Activated CD8-positive, alpha-beta T cell treated with anti-CD3 and anti-CD28 coated beads for 36 hours (primary cell): ENCODE results near the gene YIPF5. TPM values are rescaled to one million over a fixed set of nuclear protein-coding genes. Genes with fewer than 3 reads are reported as not detected.
A peak's percentile ranks its signal among the peaks of the same experiment; 100 is the strongest.

Source experiments
- ATAC-seq: fragments of 200-7000 bp; cut with Tn5 transposase; one replicate; pipeline ENCODE4 v1.10.0; 2021; ENCODE audit warnings: mild to moderate bottlenecking, moderate library complexity
- CTCF ChIA-PET: fragments of 350-600 bp; sonication (Branson Sonifier 250); formaldehyde crosslinking; loops from one replicate; lab custom pipeline; 2021; ENCODE audit warnings: antibody characterized with exemption; lab: Charles Lee
- POLR2A ChIA-PET: fragments of 350-600 bp; sonication (Branson Sonifier 250); formaldehyde crosslinking; loops from one replicate; lab custom pipeline; 2021; ENCODE audit warnings: antibody characterized with exemption; lab: Charles Lee
- DNase-seq: peaks from one replicate; pipeline ENCODE4 v3.0.0-alpha.2; 2020
- H3K27ac Mint-ChIP-seq: one replicate; pipeline ENCODE4 v1.8.0; 2021; ENCODE audit warnings: mild to moderate bottlenecking, mixed read lengths
- H3K27me3 Mint-ChIP-seq: one replicate; pipeline ENCODE4 v1.8.0; 2021; ENCODE audit warnings: mixed read lengths
- H3K36me3 Mint-ChIP-seq: one replicate; pipeline ENCODE4 v1.8.0; 2021; ENCODE audit warnings: low read depth, mixed read lengths
- H3K4me1 Mint-ChIP-seq: one replicate; pipeline ENCODE4 v1.8.0; 2021; ENCODE audit warnings: low read depth, mixed read lengths
- H3K4me3 Mint-ChIP-seq: one replicate; pipeline ENCODE4 v1.8.0; 2021; ENCODE audit warnings: mild to moderate bottlenecking, moderate library complexity, mixed read lengths
- H3K9me3 Mint-ChIP-seq: one replicate; pipeline ENCODE4 v1.8.0; 2021; ENCODE audit warnings: mixed read lengths
- CTCF ChIP-seq: fragments of 200-600 bp; IDR thresholded peaks from one replicate; pipeline ENCODE4 v1.8.0; 2022; ENCODE audit warnings: antibody characterized with exemption, mild to moderate bottlenecking
- intact Hi-C: fragments of 100-400 bp; cut with micrococcal nuclease; formaldehyde crosslinking; loops from one replicate; pipeline ENCODE4 v1.10.0; 2022
- total RNA-seq, 2 experiments: library from RNA; stranded (reverse); gene quantifications; one replicate each; pipeline ENCODE4 v1.2.3, GENCODE V29; 2021

YIPF5 gene
- total RNA-seq, 2 experiments from 2014 or later = 38.5 to 39.7 TPM

GRCh38 chr5:144177548-144177947, 7.1 kb upstream of the YIPF5 start:
- intact Hi-C loops = no loop called here
- no peak overlapping the region for H3K27ac Mint-ChIP-seq
- H3K36me3 Mint-ChIP-seq = no peaks in the 10 kb centered on the region
- ChIA-PET CTCF (no interaction called here), POLR2A (interaction anchor here (0.9 kb wide), 1 partner anchor 14 kb away, joined by 3 read pairs; no protein-coding TSS in a partner anchor)
- no peaks in the 10 kb centered on the region for H3K27me3 Mint-ChIP-seq
- ATAC-seq (peak; percentile 69), DNase-seq (no peak)
- no peak for TF ChIP-seq CTCF
- H3K4me3 Mint-ChIP-seq = no peak overlapping the region
- H3K9me3 Mint-ChIP-seq = no peaks in the 10 kb centered on the region
- peaks cover 9% of the 10 kb centered on the region for H3K4me1 Mint-ChIP-seq

DNA sequence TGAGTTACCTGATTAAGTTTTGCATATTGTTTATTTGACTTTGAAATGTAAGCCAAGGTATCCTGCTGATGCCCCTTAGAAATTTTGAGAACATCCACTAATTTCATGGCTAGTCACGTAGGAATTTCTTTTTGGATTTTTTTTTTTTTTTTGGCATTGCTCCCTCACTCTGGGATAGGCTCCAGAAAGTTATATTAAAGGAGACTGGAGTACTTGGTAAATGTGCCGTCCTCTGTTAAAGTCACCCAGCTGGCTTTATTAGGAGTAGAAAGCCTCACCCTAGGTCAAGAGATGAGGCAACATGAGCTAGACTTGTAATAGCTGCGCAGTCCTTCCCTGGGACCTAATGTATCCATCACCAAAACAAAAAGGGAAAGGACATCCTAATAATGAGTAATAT, 3.3 kb upstream of the YIPF5 start:
- Mint-ChIP-seq H3K9me3 (no peaks in the 10 kb centered on the region), H3K36me3 (peaks cover 3% of the 10 kb centered on the region), H3K27me3 (no peaks in the 10 kb centered on the region), H3K27ac (no peak overlapping the region), H3K4me1 (peaks cover 27% of the 10 kb centered on the region), H3K4me3 (no peak overlapping the region)
- DNase-seq = no peak
- intact Hi-C loops = no loop called here
- CTCF ChIA-PET = interaction anchor here (0.9 to 2.1 kb wide), 2 partner anchors 10 to 12 kb away, joined by 3 to 8 read pairs; no protein-coding TSS in a partner anchor
- POLR2A ChIA-PET = interaction anchor here (0.6 kb wide), 1 partner anchor 15 kb away, joined by 3 read pairs; no protein-coding TSS in a partner anchor
- ATAC-seq = no peak
- no peak for TF ChIP-seq CTCF

- Mint-ChIP-seq H3K4me3 (peak overlapping the region; percentile 88), H3K27me3 (no peaks in the 10 kb centered on the region), H3K9me3 (no peaks in the 10 kb centered on the region), H3K4me1 (peaks cover 40% of the 10 kb centered on the region), H3K27ac (peak overlapping the region; percentile 79), H3K36me3 (peaks cover 20% of the 10 kb centered on the region)
- DNase-seq (peak; percentile 14), ATAC-seq (no peak)
- ChIA-PET CTCF (interaction anchor here (1.7 to 3.8 kb wide), 2 partner anchors 17 to 22 kb away, joined by 9 to 29 read pairs; no protein-coding TSS in a partner anchor), POLR2A (interaction anchor here (0.9 to 2.5 kb wide), 6 partner anchors 9 to 23 kb away, joined by 3 to 19 read pairs (median 5); no protein-coding TSS in a partner anchor)
- intact Hi-C loops = loop anchor here (2.0 kb wide), 1 partner anchor 19 kb away; no protein-coding TSS in a partner anchor
- TF ChIP-seq CTCF = no peak
Observed at GRCh38 chr5:144169904-144170275, 569 bp downstream of the YIPF5 start.

GRCh38 chr5:144167998-144168397, 2.5 kb downstream of the YIPF5 start:
- ChIA-PET CTCF (interaction anchor here (3.8 kb wide), 1 partner anchor 24 kb away, joined by 29 read pairs; no protein-coding TSS in a partner anchor), POLR2A (no interaction called here)
- Mint-ChIP-seq H3K27me3 (no peaks in the 10 kb centered on the region), H3K4me3 (no peak overlapping the region), H3K36me3 (peaks cover 27% of the 10 kb centered on the region), H3K9me3 (no peaks in the 10 kb centered on the region), H3K27ac (no peak overlapping the region), H3K4me1 (peaks cover 40% of the 10 kb centered on the region)
- ATAC-seq = no peak
- no peak for TF ChIP-seq CTCF
- no peak for DNase-seq
- intact Hi-C loops = no loop called here

GRCh38 chr5:144166696-144167095, 3.8 kb downstream of the YIPF5 start:
- intact Hi-C loops = no loop called here
- Mint-ChIP-seq H3K27me3 (no peaks in the 10 kb centered on the region), H3K4me3 (no peak overlapping the region), H3K36me3 (peaks cover 34% of the 10 kb centered on the region), H3K9me3 (no peaks in the 10 kb centered on the region), H3K4me1 (peaks cover 39% of the 10 kb centered on the region), H3K27ac (no peak overlapping the region)
- ATAC-seq (no peak), DNase-seq (no peak)
- TF ChIP-seq CTCF = no peak
- POLR2A ChIA-PET = no interaction called here
- CTCF ChIA-PET = interaction anchor here (0.9 kb wide), 1 partner anchor 25 kb away, joined by 3 read pairs; no protein-coding TSS in a partner anchor
